Measurements from ENCODE around the gene PNCK.
A peak's percentile ranks its signal among the peaks of the same experiment; 100 is the strongest.

DNA sequence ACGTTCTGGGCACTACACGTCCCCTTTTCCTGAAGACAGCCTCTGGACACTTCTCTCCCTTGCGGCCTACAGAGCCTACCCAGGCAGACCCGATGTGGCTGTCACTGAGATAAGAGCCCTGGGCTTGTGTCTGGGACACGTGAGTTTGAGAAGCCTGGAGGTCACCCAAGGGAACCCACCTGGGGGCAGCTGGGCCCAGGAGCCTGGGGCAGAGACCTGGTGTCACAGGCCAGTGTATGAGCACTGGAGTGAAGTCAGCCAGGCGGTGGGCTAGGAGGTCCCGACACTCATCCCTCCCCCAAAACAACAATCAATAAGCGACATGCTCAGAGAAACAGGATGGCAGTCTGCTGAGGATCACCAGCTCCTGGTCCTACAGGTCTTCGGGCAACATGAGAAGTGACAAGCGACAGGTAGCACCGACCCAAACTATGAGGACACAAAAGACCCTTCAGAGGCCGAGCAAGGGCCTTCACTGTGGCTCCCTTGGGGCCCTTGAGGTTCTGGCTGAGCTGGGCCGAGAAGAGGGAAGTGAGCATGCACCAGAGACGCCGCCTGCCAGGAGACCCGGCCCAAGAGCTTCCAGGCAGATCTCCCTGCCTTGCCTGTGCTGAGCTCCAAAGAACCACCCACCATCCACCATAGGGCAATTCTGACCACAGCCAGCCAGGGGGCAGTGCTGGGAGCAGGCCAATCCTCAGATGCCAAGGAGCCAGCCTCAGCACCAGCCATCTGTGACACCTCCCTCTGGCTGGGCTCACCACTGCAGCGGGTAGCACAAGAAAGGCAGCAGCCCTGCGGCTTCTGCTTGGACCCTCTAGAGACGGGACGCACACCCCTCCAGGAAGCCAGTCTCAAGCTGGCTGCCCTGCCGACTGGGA, 37.6 kb downstream of the PNCK start:
- TF ChIP-seq, protein P1, sequence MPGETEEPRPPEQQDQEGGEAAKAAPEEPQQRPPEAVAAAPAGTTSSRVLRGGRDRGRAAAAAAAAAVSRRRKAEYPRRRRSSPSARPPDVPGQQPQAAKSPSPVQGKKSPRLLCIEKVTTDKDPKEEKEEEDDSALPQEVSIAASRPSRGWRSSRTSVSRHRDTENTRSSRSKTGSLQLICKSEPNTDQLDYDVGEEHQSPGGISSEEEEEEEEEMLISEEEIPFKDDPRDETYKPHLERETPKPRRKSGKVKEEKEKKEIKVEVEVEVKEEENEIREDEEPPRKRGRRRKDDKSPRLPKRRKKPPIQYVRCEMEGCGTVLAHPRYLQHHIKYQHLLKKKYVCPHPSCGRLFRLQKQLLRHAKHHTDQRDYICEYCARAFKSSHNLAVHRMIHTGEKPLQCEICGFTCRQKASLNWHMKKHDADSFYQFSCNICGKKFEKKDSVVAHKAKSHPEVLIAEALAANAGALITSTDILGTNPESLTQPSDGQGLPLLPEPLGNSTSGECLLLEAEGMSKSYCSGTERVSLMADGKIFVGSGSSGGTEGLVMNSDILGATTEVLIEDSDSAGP (CRISPR knock-in tag; IDR thresholded peaks at IDR 0.05; ENCODE audit: borderline replicate concordance), result no peak
- TF ChIP-seq POLR2A (IDR thresholded peaks at IDR 0.05; ENCODE audit: insufficient read depth in 1 of 2, low read depth in 2 of 2, low read length in 2 of 2) (no peak), ZNF713 (CRISPR knock-in tag; IDR thresholded peaks at IDR 0.05) (no peak), NR3C1 (CRISPR knock-in tag; IDR thresholded peaks at IDR 0.05) (no peak), ZNF234 (CRISPR knock-in tag; conservative IDR thresholded peaks at IDR 0.05) (no peak), TARDBP (CRISPR knock-in tag; IDR thresholded peaks at IDR 0.05) (no peak), PTBP1 (IDR thresholded peaks at IDR 0.05; ENCODE audit: low read depth, low read length, poor library complexity, severe bottlenecking) (no peak), CEBPG (CRISPR knock-in tag; IDR thresholded peaks at IDR 0.05) (no peak), NFKBIZ (CRISPR knock-in tag; IDR thresholded peaks at IDR 0.05) (no peak), ZNF24 (IDR thresholded peaks at IDR 0.05) (no peak)
- TF ChIP-seq, protein P2, sequence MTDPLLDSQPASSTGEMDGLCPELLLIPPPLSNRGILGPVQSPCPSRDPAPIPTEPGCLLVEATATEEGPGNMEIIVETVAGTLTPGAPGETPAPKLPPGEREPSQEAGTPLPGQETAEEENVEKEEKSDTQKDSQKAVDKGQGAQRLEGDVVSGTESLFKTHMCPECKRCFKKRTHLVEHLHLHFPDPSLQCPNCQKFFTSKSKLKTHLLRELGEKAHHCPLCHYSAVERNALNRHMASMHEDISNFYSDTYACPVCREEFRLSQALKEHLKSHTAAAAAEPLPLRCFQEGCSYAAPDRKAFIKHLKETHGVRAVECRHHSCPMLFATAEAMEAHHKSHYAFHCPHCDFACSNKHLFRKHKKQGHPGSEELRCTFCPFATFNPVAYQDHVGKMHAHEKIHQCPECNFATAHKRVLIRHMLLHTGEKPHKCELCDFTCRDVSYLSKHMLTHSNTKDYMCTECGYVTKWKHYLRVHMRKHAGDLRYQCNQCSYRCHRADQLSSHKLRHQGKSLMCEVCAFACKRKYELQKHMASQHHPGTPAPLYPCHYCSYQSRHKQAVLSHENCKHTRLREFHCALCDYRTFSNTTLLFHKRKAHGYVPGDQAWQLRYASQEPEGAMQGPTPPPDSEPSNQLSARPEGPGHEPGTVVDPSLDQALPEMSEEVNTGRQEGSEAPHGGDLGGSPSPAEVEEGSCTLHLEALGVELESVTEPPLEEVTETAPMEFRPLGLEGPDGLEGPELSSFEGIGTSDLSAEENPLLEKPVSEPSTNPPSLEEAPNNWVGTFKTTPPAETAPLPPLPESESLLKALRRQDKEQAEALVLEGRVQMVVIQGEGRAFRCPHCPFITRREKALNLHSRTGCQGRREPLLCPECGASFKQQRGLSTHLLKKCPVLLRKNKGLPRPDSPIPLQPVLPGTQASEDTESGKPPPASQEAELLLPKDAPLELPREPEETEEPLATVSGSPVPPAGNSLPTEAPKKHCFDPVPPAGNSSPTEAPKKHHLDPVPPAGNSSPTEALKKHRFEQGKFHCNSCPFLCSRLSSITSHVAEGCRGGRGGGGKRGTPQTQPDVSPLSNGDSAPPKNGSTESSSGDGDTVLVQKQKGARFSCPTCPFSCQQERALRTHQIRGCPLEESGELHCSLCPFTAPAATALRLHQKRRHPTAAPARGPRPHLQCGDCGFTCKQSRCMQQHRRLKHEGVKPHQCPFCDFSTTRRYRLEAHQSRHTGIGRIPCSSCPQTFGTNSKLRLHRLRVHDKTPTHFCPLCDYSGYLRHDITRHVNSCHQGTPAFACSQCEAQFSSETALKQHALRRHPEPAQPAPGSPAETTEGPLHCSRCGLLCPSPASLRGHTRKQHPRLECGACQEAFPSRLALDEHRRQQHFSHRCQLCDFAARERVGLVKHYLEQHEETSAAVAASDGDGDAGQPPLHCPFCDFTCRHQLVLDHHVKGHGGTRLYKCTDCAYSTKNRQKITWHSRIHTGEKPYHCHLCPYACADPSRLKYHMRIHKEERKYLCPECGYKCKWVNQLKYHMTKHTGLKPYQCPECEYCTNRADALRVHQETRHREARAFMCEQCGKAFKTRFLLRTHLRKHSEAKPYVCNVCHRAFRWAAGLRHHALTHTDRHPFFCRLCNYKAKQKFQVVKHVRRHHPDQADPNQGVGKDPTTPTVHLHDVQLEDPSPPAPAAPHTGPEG (CRISPR knock-in tag; IDR thresholded peaks at IDR 0.05), result no peak
- TF ChIP-seq, protein P3, sequence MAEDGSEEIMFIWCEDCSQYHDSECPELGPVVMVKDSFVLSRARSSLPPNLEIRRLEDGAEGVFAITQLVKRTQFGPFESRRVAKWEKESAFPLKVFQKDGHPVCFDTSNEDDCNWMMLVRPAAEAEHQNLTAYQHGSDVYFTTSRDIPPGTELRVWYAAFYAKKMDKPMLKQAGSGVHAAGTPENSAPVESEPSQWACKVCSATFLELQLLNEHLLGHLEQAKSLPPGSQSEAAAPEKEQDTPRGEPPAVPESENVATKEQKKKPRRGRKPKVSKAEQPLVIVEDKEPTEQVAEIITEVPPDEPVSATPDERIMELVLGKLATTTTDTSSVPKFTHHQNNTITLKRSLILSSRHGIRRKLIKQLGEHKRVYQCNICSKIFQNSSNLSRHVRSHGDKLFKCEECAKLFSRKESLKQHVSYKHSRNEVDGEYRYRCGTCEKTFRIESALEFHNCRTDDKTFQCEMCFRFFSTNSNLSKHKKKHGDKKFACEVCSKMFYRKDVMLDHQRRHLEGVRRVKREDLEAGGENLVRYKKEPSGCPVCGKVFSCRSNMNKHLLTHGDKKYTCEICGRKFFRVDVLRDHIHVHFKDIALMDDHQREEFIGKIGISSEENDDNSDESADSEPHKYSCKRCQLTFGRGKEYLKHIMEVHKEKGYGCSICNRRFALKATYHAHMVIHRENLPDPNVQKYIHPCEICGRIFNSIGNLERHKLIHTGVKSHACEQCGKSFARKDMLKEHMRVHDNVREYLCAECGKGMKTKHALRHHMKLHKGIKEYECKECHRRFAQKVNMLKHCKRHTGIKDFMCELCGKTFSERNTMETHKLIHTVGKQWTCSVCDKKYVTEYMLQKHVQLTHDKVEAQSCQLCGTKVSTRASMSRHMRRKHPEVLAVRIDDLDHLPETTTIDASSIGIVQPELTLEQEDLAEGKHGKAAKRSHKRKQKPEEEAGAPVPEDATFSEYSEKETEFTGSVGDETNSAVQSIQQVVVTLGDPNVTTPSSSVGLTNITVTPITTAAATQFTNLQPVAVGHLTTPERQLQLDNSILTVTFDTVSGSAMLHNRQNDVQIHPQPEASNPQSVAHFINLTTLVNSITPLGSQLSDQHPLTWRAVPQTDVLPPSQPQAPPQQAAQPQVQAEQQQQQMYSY (CRISPR knock-in tag; IDR thresholded peaks at IDR 0.05), result no peak
- TF ChIP-seq, protein P4, sequence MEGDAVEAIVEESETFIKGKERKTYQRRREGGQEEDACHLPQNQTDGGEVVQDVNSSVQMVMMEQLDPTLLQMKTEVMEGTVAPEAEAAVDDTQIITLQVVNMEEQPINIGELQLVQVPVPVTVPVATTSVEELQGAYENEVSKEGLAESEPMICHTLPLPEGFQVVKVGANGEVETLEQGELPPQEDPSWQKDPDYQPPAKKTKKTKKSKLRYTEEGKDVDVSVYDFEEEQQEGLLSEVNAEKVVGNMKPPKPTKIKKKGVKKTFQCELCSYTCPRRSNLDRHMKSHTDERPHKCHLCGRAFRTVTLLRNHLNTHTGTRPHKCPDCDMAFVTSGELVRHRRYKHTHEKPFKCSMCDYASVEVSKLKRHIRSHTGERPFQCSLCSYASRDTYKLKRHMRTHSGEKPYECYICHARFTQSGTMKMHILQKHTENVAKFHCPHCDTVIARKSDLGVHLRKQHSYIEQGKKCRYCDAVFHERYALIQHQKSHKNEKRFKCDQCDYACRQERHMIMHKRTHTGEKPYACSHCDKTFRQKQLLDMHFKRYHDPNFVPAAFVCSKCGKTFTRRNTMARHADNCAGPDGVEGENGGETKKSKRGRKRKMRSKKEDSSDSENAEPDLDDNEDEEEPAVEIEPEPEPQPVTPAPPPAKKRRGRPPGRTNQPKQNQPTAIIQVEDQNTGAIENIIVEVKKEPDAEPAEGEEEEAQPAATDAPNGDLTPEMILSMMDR (CRISPR knock-in tag; IDR thresholded peaks at IDR 0.05), result peak; percentile 71

Measured in HepG2 (cell line).